ENCODE results near the gene UGT2B17. TPM values are rescaled to one million over a fixed set of nuclear protein-coding genes. Genes with fewer than 3 reads are reported as not detected.
"Not testable (repeated sequence)": the region's sequence is repeated elsewhere in the genome, so short reads cannot be mapped to it uniquely, and the experiment has no call there.

The UGT2B17 gene
- total RNA-seq, 1 donor from 2014 or later, result 0.18 TPM

- H3K4me3 ChIP-seq; H3K27me3 ChIP-seq (ENCODE audit: low read depth); intact Hi-C loops (cut with DNase I); ATAC-seq; H3K27ac ChIP-seq; H3K4me1 ChIP-seq; DNase-seq; H3K36me3 ChIP-seq; H3K9me3 ChIP-seq: not testable (repeated sequence)
Measured at GRCh38 chr4:68552818-68553811, 23.0 kb downstream of the UGT2B17 start.

GRCh38 chr4:68542742-68543141 lies 33.4 kb downstream of the UGT2B17 start:
- not testable (repeated sequence) for H3K27me3 ChIP-seq (ENCODE audit: low read depth); H3K36me3 ChIP-seq; ATAC-seq

GRCh38 chr4:68536375-68536774 lies 39.7 kb downstream of the UGT2B17 start:
- no peaks in the 10 kb centered on the region for H3K27me3 ChIP-seq (ENCODE audit: low read depth)
- no peak overlapping the region for H3K27ac ChIP-seq
- no peak for ATAC-seq
- H3K36me3 ChIP-seq, result no peaks in the 10 kb centered on the region
- H3K9me3 ChIP-seq, result no peaks in the 10 kb centered on the region
- TF ChIP-seq, protein P1, sequence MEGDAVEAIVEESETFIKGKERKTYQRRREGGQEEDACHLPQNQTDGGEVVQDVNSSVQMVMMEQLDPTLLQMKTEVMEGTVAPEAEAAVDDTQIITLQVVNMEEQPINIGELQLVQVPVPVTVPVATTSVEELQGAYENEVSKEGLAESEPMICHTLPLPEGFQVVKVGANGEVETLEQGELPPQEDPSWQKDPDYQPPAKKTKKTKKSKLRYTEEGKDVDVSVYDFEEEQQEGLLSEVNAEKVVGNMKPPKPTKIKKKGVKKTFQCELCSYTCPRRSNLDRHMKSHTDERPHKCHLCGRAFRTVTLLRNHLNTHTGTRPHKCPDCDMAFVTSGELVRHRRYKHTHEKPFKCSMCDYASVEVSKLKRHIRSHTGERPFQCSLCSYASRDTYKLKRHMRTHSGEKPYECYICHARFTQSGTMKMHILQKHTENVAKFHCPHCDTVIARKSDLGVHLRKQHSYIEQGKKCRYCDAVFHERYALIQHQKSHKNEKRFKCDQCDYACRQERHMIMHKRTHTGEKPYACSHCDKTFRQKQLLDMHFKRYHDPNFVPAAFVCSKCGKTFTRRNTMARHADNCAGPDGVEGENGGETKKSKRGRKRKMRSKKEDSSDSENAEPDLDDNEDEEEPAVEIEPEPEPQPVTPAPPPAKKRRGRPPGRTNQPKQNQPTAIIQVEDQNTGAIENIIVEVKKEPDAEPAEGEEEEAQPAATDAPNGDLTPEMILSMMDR (IDR thresholded peaks at IDR 0.05), result no peak
- intact Hi-C loops (cut with DNase I), result no loop called here
- H3K4me1 ChIP-seq, result no peaks in the 10 kb centered on the region
- no peak for DNase-seq
- H3K4me3 ChIP-seq, result no peak overlapping the region

More at GRCh38 chr4:68542742-68543141, 33.4 kb downstream of the UGT2B17 start:
- H3K9me3 ChIP-seq; intact Hi-C loops (cut with DNase I); DNase-seq; H3K27ac ChIP-seq; H3K4me3 ChIP-seq; H3K4me1 ChIP-seq: not testable (repeated sequence)

GRCh38 chr4:68535974-68536373 lies 40.1 kb downstream of the UGT2B17 start:
- H3K27ac ChIP-seq, result no peak overlapping the region
- H3K27me3 ChIP-seq (ENCODE audit: low read depth), result no peaks in the 10 kb centered on the region
- H3K9me3 ChIP-seq, result no peaks in the 10 kb centered on the region
- H3K4me1 ChIP-seq, result no peaks in the 10 kb centered on the region
- DNase-seq, result no peak
- no peak for ATAC-seq
- intact Hi-C loops (cut with DNase I), result no loop called here
- H3K36me3 ChIP-seq, result no peaks in the 10 kb centered on the region
- no peak overlapping the region for H3K4me3 ChIP-seq
- TF ChIP-seq, protein P1 (IDR thresholded peaks at IDR 0.05), result no peak

DNA sequence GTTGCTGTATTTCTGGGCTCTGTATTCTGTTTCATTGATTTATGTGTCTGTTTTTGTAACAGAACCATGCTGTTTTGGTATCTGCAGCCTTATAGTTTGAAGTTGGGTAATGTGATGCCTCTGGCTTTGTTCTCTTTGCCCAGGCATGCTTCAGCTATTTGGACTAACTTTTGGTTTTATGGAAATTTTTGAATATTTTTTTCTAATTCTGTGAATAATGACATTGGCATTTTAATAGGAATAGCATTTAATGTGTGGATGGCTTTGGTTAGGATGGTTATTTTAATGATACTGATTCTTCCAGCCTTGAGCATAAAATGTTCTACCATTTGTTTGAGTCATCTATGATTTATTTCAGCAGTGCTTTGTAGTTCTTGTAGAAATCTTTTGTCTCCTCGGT lies 53.9 kb downstream of the UGT2B17 start:
- H3K4me3 ChIP-seq; H3K9me3 ChIP-seq; DNase-seq; H3K4me1 ChIP-seq; ATAC-seq; H3K27ac ChIP-seq; intact Hi-C loops (cut with DNase I); H3K36me3 ChIP-seq; H3K27me3 ChIP-seq (ENCODE audit: low read depth): not testable (repeated sequence)

DNA sequence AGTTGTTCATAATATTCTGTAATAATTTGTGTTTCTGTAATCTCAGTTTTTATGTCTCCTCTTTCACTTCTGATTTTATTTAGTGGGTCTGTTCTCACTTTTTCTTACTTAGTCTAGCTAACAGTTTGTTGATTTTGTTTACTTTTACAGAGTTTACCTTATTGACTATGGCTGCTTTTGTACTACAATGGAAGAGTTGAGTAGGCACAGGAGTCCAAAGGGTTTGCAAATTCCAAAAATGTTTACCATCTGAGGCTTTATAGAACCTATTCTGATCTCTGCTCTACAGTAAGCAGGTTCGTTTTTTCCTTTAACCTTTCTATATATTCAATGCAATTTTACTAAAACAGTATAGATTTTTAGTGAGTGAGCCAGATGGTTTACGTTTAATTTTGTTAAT lies 55.1 kb downstream of the UGT2B17 start:
- ATAC-seq, result no peak

More for the DNA sequence above, 55.1 kb downstream of the UGT2B17 start:
- no peaks in the 10 kb centered on the region for H3K36me3 ChIP-seq
- no peaks in the 10 kb centered on the region for H3K9me3 ChIP-seq
- no peak overlapping the region for H3K4me3 ChIP-seq
- DNase-seq, result no peak
- H3K4me1 ChIP-seq, result no peaks in the 10 kb centered on the region
- H3K27ac ChIP-seq, result no peak overlapping the region
- intact Hi-C loops (cut with DNase I), result no loop called here
- H3K27me3 ChIP-seq (ENCODE audit: low read depth), result no peaks in the 10 kb centered on the region
- TF ChIP-seq, protein P1 (IDR thresholded peaks at IDR 0.05), result no peak
